ENCODE data around the gene BRMS1L. TPM values are rescaled to one million over a fixed set of nuclear protein-coding genes. Genes with fewer than 3 reads are reported as not detected.

The BRMS1L gene
- total RNA-seq, 1 experiment from 2014 or later: 11.4 TPM

DNA sequence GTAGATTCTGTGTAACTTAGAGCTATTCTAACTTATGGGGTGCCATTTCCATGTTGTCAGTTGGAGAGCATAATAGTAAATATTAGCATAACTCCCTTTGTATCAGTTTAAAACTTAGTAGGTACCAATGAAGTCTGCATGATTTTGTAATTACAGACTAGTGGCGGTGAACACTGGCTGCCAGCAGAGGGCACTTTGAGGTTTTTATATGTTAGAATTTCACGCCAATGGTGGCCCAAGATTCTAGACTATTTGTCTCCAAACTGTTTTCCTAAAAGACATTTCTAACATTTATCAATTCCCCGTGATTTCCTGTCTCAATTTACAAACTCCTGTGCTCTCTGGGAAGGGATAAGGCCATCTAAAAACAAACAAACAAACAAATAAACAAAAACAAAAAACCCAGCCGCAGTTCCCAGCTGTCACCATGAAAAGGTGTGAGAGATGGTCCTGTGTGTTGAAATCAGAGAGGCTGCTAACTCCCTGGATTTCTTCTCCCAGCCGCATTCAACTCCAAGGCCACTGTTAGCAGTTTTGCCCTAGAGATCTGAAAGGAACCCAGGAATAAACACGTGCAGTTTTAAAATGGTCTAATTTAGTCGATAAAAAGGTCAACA, 57.6 kb downstream of the BRMS1L start:
- Histone ChIP-seq H3K4me1 (no peaks in the 10 kb centered on the region), H3K4me3 (ENCODE audit: low read depth, low read length) (no peak overlapping the region), H3K9me3 (no peaks in the 10 kb centered on the region), H3K27me3 (replicated peaks; ENCODE audit: control insufficient read depth, insufficient read depth, low read length) (no peaks in the 10 kb centered on the region), H3K36me3 (ENCODE audit: control insufficient read depth, insufficient read depth, low read length) (no peaks in the 10 kb centered on the region)
- peak in 1 of 2 experiments; percentile 36 for DNase-seq
- no peaks in the 10 kb centered on the region for H3K9me3 Mint-ChIP-seq (ENCODE audit: unreplicated experiment)
- intact Hi-C loops (cut with micrococcal nuclease; ENCODE audit: unreplicated experiment): loop anchor here (1.0 to 5.0 kb wide), 4 partner anchors 61 to 724 kb away; no protein-coding TSS in a partner anchor
- no TSS peak for BruUV-seq (replicated peaks)
- H3K36me3 Mint-ChIP-seq (ENCODE audit: insufficient read depth, unreplicated experiment): no peaks in the 10 kb centered on the region
- H3K27me3 Mint-ChIP-seq (ENCODE audit: insufficient read depth, unreplicated experiment): peaks cover 3% of the 10 kb centered on the region
- no peak overlapping the region for H3K4me3 Mint-ChIP-seq (ENCODE audit: unreplicated experiment)
- no peaks in the 10 kb centered on the region for H3K4me1 Mint-ChIP-seq (ENCODE audit: low read depth, unreplicated experiment)
- CTCF ChIA-PET: interaction anchor here (1.2 to 2.5 kb wide), 2 partner anchors 57 to 186 kb away, joined by 3 to 11 read pairs; partner anchors contain the start of gene BRMS1L
- TF ChIP-seq, protein P1, sequence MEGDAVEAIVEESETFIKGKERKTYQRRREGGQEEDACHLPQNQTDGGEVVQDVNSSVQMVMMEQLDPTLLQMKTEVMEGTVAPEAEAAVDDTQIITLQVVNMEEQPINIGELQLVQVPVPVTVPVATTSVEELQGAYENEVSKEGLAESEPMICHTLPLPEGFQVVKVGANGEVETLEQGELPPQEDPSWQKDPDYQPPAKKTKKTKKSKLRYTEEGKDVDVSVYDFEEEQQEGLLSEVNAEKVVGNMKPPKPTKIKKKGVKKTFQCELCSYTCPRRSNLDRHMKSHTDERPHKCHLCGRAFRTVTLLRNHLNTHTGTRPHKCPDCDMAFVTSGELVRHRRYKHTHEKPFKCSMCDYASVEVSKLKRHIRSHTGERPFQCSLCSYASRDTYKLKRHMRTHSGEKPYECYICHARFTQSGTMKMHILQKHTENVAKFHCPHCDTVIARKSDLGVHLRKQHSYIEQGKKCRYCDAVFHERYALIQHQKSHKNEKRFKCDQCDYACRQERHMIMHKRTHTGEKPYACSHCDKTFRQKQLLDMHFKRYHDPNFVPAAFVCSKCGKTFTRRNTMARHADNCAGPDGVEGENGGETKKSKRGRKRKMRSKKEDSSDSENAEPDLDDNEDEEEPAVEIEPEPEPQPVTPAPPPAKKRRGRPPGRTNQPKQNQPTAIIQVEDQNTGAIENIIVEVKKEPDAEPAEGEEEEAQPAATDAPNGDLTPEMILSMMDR (IDR thresholded peaks at IDR 0.05; ENCODE audit: insufficient read depth in 1 of 2, low read depth in 1 of 2, low read length in 1 of 2, severe bottlenecking in 1 of 2, unreplicated experiment in 1 of 2): peak; percentile 68 to 70
- H3K27ac Mint-ChIP-seq (ENCODE audit: unreplicated experiment): no peak overlapping the region
- POLR2A ChIA-PET: no interaction called here

DNA sequence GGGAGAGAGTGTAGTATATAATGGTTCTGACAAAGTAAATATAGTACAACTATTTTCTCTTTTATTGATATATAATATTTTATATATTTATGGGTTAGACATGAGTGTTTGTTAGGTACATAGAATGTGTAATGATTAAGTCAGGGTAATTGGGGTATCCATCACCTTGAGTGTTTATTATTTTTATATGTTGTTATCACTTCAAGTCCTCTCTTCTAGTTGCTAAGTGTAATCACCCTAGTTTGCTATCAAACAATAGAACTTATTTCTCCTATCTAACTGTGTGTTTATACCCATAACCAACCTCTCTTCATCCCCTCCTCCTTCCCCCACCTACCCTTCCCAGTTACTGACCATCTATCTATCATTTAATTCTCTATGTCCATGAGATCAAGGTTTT, 64.2 kb downstream of the BRMS1L start:
- H3K9me3 ChIP-seq: no peaks in the 10 kb centered on the region; the same call in 1 of the 2 replicates
- H3K36me3 ChIP-seq (ENCODE audit: control insufficient read depth, insufficient read depth, low read length): no peaks in the 10 kb centered on the region
- Mint-ChIP-seq H3K4me1 (ENCODE audit: low read depth, unreplicated experiment) (no peaks in the 10 kb centered on the region), H3K27me3 (ENCODE audit: insufficient read depth, unreplicated experiment) (peaks cover 8% of the 10 kb centered on the region), H3K27ac (ENCODE audit: unreplicated experiment) (no peak overlapping the region), H3K9me3 (ENCODE audit: unreplicated experiment) (peaks cover 19% of the 10 kb centered on the region), H3K36me3 (ENCODE audit: insufficient read depth, unreplicated experiment) (no peaks in the 10 kb centered on the region), H3K4me3 (ENCODE audit: unreplicated experiment) (no peak overlapping the region)
- no peaks in the 10 kb centered on the region for H3K4me1 ChIP-seq
- no peak for DNase-seq
- ChIA-PET POLR2A (no interaction called here), CTCF (no interaction called here)
- TF ChIP-seq, protein P1 (IDR thresholded peaks at IDR 0.05; ENCODE audit: insufficient read depth in 1 of 2, low read depth in 1 of 2, low read length in 1 of 2, severe bottlenecking in 1 of 2, unreplicated experiment in 1 of 2): no peak
- BruUV-seq (replicated peaks): no TSS peak
- no peak overlapping the region for H3K4me3 ChIP-seq (ENCODE audit: low read depth, low read length)
- intact Hi-C loops (cut with micrococcal nuclease; ENCODE audit: unreplicated experiment): no loop called here
- H3K27me3 ChIP-seq (replicated peaks; ENCODE audit: control insufficient read depth, insufficient read depth, low read length): no peaks in the 10 kb centered on the region

DNA sequence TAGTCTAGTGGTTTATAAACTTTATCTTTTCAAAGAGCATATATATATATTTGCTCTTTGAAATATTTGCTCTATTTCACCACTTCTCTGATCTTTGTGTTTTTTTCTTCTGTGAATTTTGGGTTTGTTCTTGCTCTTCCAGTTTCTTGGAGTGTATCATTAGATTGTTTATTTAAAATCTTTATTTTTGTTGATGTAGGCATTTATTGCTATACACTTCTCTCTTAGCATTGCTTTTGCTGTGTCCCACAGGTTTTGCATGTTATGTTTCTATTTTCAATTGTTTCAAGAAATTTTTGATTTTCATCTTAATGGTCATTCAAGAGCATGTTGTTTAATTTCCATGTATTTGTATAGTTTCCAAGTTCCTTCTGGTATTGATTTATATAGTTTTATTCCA, 69.1 kb downstream of the BRMS1L start:
- Mint-ChIP-seq H3K4me3 (ENCODE audit: unreplicated experiment) (no peak overlapping the region), H3K9me3 (ENCODE audit: unreplicated experiment) (peaks cover 33% of the 10 kb centered on the region), H3K27me3 (ENCODE audit: insufficient read depth, unreplicated experiment) (peaks cover 7% of the 10 kb centered on the region), H3K27ac (ENCODE audit: unreplicated experiment) (no peak overlapping the region), H3K4me1 (ENCODE audit: low read depth, unreplicated experiment) (no peaks in the 10 kb centered on the region), H3K36me3 (ENCODE audit: insufficient read depth, unreplicated experiment) (no peaks in the 10 kb centered on the region)
- no TSS peak for BruUV-seq (replicated peaks)
- ChIA-PET POLR2A (no interaction called here), CTCF (no interaction called here)
- Histone ChIP-seq H3K4me3 (ENCODE audit: low read depth, low read length) (no peak overlapping the region), H3K4me1 (no peaks in the 10 kb centered on the region), H3K36me3 (ENCODE audit: control insufficient read depth, insufficient read depth, low read length) (no peaks in the 10 kb centered on the region), H3K27me3 (replicated peaks; ENCODE audit: control insufficient read depth, insufficient read depth, low read length) (no peaks in the 10 kb centered on the region), H3K9me3 (no peaks in the 10 kb centered on the region; the same call in 1 of the 2 replicates)
- no peak for DNase-seq
- TF ChIP-seq, protein P1 (IDR thresholded peaks at IDR 0.05; ENCODE audit: insufficient read depth in 1 of 2, low read depth in 1 of 2, low read length in 1 of 2, severe bottlenecking in 1 of 2, unreplicated experiment in 1 of 2): no peak
- intact Hi-C loops (cut with micrococcal nuclease; ENCODE audit: unreplicated experiment): no loop called here
